GDM1 (cell line): ENCODE results near the gene SOCS6.
"Not testable (repeated sequence)": the region's sequence is repeated elsewhere in the genome, so short reads cannot be mapped to it uniquely, and the experiment has no call there.

ENCODE experiments used
- DNase-seq: peaks from one replicate; lab custom pipeline; 2025; lab: John Stamatoyannopoulos, UW

The SOCS6 gene

DNA sequence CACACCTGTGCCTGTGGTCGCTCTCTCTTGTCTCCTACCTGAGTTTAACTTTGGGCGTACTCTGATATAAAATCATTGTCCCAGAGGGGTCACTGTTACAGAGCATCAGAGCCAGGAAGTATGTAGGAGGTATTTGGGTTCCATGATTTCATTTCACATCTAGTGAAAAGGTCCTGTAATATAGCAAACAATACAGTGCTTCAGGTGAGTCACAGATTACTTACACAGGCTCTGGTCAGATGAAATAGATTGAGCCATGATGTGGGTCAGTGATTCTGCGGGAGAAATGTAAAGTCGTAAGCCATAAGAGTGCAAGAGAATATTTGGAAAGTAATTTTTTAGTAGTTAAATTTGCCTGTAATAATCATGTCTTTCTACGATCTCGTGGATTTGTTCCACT lies 70.2 kb downstream of the SOCS6 start:
- no peak for DNase-seq

DNA sequence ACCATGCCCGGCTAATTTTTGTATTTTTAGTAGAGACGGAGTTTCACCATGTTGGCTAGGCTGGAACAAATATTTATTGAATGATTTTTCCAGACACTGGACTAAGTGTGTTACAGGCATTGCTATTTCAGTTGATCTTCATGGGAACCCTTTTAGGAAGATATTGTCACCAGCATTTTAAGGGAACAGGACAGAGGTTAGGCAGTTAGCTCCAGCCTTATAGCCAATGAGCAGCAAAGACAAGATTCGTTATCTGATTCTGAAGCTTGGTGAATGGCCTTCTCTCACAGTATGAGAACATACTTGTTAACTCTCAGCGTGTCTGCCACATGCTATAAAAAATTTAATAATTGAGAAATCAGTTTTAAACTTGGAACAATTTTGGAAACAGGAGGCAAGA lies 73.4 kb downstream of the SOCS6 start:
- DNase-seq = no peak

DNA sequence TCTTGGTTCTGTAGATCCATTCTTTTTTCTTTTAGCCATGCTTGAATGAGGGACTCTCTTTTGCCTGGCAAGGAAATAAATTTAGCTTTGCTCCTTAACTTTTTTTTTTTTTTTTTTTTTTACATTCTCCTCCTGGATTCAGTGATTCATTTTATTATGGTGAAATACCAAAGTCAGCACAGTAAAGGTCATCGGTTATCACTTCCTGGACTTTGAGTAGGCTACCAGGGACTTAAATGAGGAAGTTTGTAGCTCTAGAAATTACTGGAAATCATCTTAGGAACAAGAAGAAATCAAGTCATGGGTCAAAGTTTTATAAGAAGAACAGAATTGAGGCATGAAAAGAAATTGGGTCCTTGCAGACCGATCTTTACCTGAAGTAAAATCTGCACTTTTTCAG lies 75.0 kb downstream of the SOCS6 start:
- DNase-seq = no peak

DNA sequence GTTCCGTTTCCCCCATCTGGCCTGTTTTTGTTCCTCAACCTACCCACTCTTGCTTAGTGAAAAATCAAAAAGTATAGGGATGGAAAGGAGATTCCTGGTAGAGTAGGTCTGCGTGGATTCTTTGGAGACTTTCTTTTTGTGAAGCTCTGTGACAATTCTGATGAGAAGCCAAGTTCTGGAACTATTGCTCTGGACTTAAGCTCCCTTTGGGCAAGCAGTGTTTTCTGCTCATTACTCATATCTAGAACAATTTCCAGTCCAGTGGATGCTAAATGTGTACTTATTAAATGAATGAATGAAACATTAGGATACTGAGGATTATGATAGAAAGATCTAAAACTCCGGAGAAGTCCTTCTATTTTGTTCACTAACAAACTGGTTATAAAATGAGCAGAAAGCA lies 76.5 kb downstream of the SOCS6 start:
- DNase-seq = no peak

GRCh38 chr18:70366174-70366573 lies 77.3 kb downstream of the SOCS6 start:
- DNase-seq = no peak

GRCh38 chr18:70366670-70367069 lies 77.8 kb downstream of the SOCS6 start:
- DNase-seq = no peak

DNA sequence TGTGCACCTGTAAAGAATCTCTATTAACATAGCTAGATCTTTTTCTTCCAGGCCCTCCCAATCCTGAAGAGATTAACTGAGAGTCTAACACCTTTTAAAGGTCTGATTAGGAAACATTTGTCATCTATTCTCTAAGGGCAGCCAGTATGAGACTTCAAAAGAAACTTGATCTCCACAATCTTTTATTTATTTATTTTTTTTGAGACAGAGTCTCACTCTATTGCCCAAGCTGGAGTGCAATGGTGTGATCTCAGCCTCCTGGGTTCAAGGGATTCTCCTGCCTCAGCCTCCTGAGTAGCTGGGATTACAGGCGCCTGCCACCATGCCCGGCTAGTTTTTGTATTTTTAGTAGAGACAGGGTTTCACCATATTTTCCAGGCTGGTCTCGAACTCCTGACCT lies 78.5 kb downstream of the SOCS6 start:
- not testable (repeated sequence) for DNase-seq

DNA sequence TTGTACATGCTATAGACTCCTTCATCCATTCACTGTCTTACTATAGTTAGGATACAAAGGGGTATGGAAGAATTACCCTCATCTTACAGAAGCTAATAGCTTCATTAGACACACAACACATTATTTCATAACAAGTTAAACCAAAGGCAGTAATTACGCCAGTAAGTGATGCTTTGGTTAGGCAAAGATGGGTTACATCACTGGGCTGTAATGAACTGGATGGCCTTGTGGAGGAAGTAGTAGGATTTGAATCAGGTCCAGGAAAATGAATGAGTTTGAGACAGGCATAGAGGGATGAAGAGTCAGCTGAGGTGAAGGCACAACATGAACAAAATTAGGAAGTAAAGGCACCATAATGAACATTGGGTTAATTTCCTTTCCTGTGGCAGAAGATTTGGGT lies 80.1 kb downstream of the SOCS6 start:
- DNase-seq = no peak

- DNase-seq = no peak
These were observed 82.2 kb downstream of the SOCS6 start for GRCh38 chr18:70370762-70371733.

DNA sequence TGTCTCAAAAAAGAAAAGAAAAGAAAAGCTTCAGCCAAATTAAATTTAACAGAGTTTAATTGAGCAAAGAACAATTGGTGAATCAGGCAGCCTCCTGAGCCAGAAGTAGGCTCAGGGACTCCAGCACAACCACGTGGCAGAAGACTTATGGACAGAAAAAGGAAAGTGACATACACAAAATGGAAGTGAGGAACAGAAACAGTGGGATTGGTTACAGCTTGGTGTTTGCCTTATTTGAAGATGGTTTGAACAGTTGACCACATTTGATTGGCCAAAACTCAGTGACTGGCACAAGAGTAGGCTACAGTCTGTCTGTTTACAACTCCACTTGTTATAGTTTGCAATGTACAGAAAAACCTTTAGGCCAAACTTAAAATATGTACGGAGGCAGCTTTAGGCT lies 83.1 kb downstream of the SOCS6 start:
- no peak for DNase-seq

DNA sequence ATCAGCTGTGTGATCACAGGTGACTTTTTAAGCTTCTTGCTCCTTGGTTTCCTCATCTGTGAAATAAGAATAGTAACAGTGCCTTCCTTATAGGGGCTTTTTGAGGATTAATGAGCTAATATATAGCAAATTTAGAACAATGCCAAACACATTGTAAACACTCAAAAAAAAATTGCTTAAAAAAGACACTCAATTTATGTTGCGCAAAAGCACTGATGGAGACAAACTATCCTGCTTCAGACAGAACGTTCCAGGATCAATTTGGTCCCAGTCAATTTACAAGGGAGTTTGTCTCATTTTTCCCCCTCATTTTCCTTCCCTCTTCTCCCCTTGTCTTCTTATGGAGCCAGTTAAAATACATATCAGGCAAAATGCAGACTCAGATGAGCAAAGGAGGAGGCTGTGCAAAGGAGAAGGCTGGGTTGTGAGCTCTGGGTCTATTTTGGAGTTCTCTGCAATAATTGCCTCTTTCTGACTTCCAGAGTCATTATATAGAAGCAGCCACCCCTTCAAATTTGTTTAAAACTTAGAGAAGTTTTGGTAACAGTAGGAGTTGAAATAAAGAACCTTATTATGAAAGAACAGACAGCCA lies 83.7 kb downstream of the SOCS6 start:
- no peak for DNase-seq

DNA sequence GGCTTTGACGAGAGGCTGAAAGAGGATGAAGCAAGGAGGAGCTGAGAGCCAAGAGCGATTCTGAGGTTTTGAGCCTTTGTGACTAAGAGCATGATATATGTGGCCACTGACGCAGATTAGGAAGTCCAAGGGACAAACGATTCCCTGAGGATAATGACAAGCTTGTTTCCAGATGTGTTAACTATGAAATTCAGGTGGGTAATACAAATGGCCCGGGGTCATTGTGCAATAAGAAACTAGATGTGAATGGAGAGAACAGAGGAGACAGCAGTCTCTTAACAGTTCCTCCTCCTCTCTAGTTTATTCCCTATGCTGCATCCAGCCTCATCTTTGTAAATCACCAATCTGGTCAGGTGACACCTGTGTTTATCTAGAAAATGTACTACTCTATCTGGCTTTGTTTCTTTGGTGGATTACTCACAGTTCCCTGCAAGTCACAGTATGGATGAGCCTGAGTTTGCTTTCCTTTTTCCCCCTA lies 84.2 kb downstream of the SOCS6 start:
- DNase-seq = no peak

GRCh38 chr18:70374154-70374553 lies 85.3 kb downstream of the SOCS6 start:
- DNase-seq = no peak

DNA sequence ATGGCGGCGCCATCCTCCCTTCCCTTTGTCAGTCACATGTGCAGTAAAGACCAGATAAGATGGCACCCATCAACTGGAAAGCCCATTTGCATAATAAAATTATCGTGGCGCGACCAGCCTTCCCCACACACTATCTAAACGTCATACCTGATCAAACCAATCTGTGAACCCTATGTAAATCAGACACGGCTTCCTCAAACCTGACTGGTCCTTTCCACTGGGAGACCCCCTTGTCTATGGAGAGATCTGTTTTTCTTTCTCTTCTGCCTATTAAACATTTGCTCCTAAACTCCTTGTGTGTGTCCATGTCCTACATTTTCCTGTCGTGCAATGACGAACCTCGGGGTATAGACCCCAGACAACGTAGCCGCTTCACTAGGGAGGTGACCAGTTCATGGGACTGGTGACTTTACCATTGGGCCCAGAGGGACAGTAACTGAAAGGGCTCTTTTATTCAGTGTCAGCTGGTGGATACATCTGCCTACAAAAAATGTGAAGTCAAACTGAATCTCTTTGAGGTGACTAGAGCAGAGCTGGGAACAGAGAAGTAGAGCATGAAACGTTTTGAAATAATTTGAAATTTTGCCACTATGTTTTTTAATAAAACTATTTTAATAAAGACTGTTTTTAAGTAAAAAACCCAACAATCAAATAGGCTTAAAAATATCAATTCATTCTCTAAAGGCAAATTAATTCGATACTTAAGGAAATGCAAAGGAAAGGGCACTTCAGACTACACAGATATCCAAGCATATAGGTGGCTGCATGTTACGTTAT lies 87.5 kb downstream of the SOCS6 start:
- no peak for DNase-seq

DNA sequence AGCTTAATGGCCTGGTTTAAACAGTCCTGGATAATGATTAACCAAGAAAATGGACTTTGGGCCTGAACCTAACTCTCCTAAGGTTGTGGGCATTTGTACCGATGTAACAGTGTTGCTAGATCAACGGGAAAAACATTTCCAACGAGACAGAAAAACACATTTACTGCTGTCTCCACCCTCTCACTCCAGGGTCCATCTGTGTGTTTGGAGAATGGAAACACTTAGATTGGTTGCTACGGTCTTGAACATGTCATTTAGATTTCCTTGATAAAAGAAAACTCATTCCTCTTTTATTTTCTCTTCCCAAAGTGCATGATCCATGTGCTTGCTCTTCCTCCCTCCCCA lies 88.0 kb downstream of the SOCS6 start:
- DNase-seq = no peak

DNA sequence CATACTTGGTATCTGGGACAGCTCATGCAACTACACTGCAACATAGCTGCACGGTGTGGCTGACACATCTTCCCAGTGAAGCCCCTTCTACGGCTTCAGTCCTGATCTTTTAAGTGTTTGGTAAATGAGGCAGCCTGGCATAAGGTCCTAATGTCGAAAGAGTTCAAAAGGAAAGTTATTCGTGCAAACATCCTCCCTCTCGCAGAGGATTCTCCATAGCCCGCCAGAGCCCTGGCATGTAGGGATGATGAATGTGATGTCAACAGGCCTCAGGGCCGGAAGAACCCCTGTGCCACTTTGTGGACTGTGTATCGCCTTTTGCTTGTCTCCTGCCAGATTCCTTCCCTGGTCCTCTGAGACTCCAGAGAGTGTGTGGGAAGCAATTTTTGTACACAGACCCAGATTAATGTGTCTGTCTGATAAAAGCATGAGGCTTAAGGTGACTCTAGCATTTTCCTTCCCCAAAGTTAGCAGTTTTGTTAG lies 88.5 kb downstream of the SOCS6 start:
- DNase-seq = no peak

DNA sequence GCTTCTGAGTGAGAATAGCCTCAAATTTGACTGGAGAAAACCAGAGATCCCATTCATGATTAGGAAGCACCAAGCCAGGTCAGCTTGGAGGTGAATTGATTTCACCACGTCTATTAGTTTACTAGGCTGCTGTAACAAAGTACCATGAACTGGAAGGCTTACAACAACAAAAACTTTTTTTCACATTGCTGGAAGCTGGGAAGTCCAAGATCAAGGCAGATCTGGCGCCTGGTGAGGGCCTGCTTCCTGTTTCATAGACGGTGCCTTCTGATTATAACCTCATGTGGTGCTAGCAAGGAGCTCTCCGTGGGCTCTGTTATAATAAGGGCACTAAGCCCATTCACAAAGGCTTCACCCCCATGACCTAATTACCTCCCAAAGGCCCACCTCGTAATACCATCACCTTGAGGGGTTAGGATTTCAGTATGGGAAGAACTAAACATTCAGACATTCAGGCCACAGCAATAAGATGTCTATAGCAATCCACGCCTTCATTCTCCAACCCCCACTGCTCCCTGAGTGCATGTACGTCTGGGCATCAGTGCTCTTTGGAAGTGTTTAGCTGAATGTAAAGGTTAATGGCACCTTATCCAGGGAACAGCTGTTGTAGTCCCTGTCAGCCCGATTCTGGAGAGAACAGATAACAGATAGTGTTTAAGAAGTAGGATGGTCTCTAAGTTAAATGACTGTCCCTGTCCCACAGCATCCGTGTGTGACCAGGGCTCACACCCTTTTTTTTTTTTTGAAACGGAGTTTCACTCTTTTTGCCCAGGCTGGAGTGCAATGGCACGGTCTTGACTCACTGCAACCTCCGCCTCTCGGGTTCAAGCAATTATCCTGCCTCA lies 89.2 kb downstream of the SOCS6 start:
- no peak for DNase-seq
